Measurements from ENCODE around the gene PPIL3. TPM values are rescaled to one million over a fixed set of nuclear protein-coding genes. Genes with fewer than 3 reads are reported as not detected.

The PPIL3 gene
- total RNA-seq: 42.4 TPM
- polyA plus RNA-seq (ENCODE audit: insufficient read depth in 1 of 8, insufficient read length in 8 of 8, low replicate concordance in 1 of 8): 10 to 100 TPM; 26.1 to 76.0 (median 41.5) TPM
- long read RNA-seq, donor 1, partial matches to known transcripts: 0 of 2 reads
- long read RNA-seq, donor 1, other reads (novel, unspliced or antisense): 0 of 2 reads
- long read RNA-seq, donor 2: 0 reads
- long read RNA-seq, donor 3, partial matches to known transcripts: 0 of 3 reads
- long read RNA-seq, donor 3, other reads (novel, unspliced or antisense): 0 of 3 reads
- long read RNA-seq, donor 4, partial matches to known transcripts: 0 of 12 reads
- long read RNA-seq, donor 4, other reads (novel, unspliced or antisense): 6 of 12 reads
- long read RNA-seq, donor 5, transcript PPIL3-202 (7 exons, 1,194 nt): major isoform, 8 of 32 reads
- long read RNA-seq, donor 5, partial matches to known transcripts: 0 of 32 reads
- long read RNA-seq, donor 5, other reads (novel, unspliced or antisense): 19 of 32 reads
- long read RNA-seq, donor 6, transcript PPIL3-209 (3 exons, 589 nt): minor isoform, 5 of 33 reads
- long read RNA-seq, donor 6, transcript PPIL3-202 (7 exons, 1,194 nt): major isoform, 7 of 33 reads
- long read RNA-seq, donor 6, transcript PPIL3-205 (7 exons, 756 nt): minor isoform, 5 of 33 reads
- long read RNA-seq, donor 6, partial matches to known transcripts: 0 of 33 reads
- long read RNA-seq, donor 6, other reads (novel, unspliced or antisense): 15 of 33 reads
- long read RNA-seq, donor 7, transcript PPIL3-202 (7 exons, 1,194 nt): major isoform, 7 of 46 reads
- long read RNA-seq, donor 7, partial matches to known transcripts: 26 of 46 reads
- long read RNA-seq, donor 7, other reads (novel, unspliced or antisense): 10 of 46 reads
- long read RNA-seq, donor 8, partial matches to known transcripts: 0 of 15 reads
- long read RNA-seq, donor 8, other reads (novel, unspliced or antisense): 6 of 15 reads
- long read RNA-seq, donor 9, partial matches to known transcripts: 18 of 28 reads
- long read RNA-seq, donor 9, other reads (novel, unspliced or antisense): 6 of 28 reads
- long read RNA-seq, donor 10, transcript PPIL3-209 (3 exons, 589 nt): major isoform, 5 of 32 reads
- long read RNA-seq, donor 10, partial matches to known transcripts: 0 of 32 reads
- long read RNA-seq, donor 10, other reads (novel, unspliced or antisense): 17 of 32 reads
- long read RNA-seq, donor 11, partial matches to known transcripts: 0 of 7 reads
- long read RNA-seq, donor 11, other reads (novel, unspliced or antisense): 0 of 7 reads

GRCh38 chr2:200888704-200889625, at the start of gene PPIL3, which contains the start of gene NIF3L1:
Gene PPIL3, minus strand, starts transcription at chr2:200889077. Its CDS starts 1,462 bp downstream, at chr2:200887615.
Gene NIF3L1, plus strand, starts transcription at chr2:200889371. Its CDS starts 2,573 bp downstream, at chr2:200891944.
- Histone ChIP-seq H3K36me3 (ENCODE audit: control insufficient read depth, insufficient read depth, low read length) (peaks cover 14% of the 10 kb centered on the region), H3K4me3 (ENCODE audit: low read length) (peak within 1 kb of the TSS; percentile 63), H3K27ac (ENCODE audit: low read length) (peak within 1 kb of the TSS; percentile 96), H3K9me3 (replicated peaks; ENCODE audit: control insufficient read depth, low read depth, low read length) (no peaks in the 10 kb centered on the region), H3K27me3 (ENCODE audit: control insufficient read depth, insufficient read depth, low read length) (no peaks in the 10 kb centered on the region), H3K4me1 (ENCODE audit: control insufficient read depth, insufficient read depth, low read length) (peaks cover 12% of the 10 kb centered on the region)
- peak; percentile 99 for DNase-seq
- WGBS (ENCODE audit: insufficient coverage): 0% methylated on average over 34 of the region's 50 CpGs

- Histone ChIP-seq H3K27me3 (ENCODE audit: control insufficient read depth, insufficient read depth, low read length) (no peaks in the 10 kb centered on the region), H3K27ac (ENCODE audit: low read length) (no peak overlapping the region), H3K4me3 (ENCODE audit: low read length) (no peak overlapping the region), H3K9me3 (replicated peaks; ENCODE audit: control insufficient read depth, low read depth, low read length) (no peaks in the 10 kb centered on the region), H3K36me3 (ENCODE audit: control insufficient read depth, insufficient read depth, low read length) (peaks cover 35% of the 10 kb centered on the region), H3K4me1 (ENCODE audit: control insufficient read depth, insufficient read depth, low read length) (no peaks in the 10 kb centered on the region)
- WGBS (ENCODE audit: insufficient coverage): no CpG with 5 or more reads among the region's 3 CpGs
- no peak for DNase-seq
Observed at GRCh38 chr2:200930947-200931626, 42.2 kb upstream of the PPIL3 start.

GRCh38 chr2:200929334-200930249, 40.7 kb upstream of the PPIL3 start:
- no peaks in the 10 kb centered on the region for H3K9me3 ChIP-seq (replicated peaks; ENCODE audit: control insufficient read depth, low read depth, low read length)
- peaks cover 38% of the 10 kb centered on the region for H3K36me3 ChIP-seq (ENCODE audit: control insufficient read depth, insufficient read depth, low read length)

GRCh38 chr2:200922439-200922838, 33.6 kb upstream of the PPIL3 start:
- no CpG with 5 or more reads among the region's 6 CpGs for WGBS (ENCODE audit: insufficient coverage)
- Histone ChIP-seq H3K9me3 (replicated peaks; ENCODE audit: control insufficient read depth, low read depth, low read length) (no peaks in the 10 kb centered on the region), H3K4me3 (ENCODE audit: low read length) (no peak overlapping the region), H3K36me3 (ENCODE audit: control insufficient read depth, insufficient read depth, low read length) (peaks cover 41% of the 10 kb centered on the region), H3K4me1 (ENCODE audit: control insufficient read depth, insufficient read depth, low read length) (no peaks in the 10 kb centered on the region), H3K27me3 (ENCODE audit: control insufficient read depth, insufficient read depth, low read length) (no peaks in the 10 kb centered on the region), H3K27ac (ENCODE audit: low read length) (no peak overlapping the region)
- no peak for DNase-seq

More at GRCh38 chr2:200929334-200930249, 40.7 kb upstream of the PPIL3 start:
- Histone ChIP-seq H3K27ac (ENCODE audit: low read length) (no peak overlapping the region), H3K4me1 (ENCODE audit: control insufficient read depth, insufficient read depth, low read length) (no peaks in the 10 kb centered on the region), H3K27me3 (ENCODE audit: control insufficient read depth, insufficient read depth, low read length) (no peaks in the 10 kb centered on the region), H3K4me3 (ENCODE audit: low read length) (no peak overlapping the region)
- 100% methylated on average over 2 of the region's 2 CpGs for WGBS (ENCODE audit: insufficient coverage)
- DNase-seq: no peak

- no peak for DNase-seq
Observed at GRCh38 chr2:200913654-200914053, 24.8 kb upstream of the PPIL3 start.

GRCh38 chr2:200909958-200910357, 21.1 kb upstream of the PPIL3 start:
- Histone ChIP-seq H3K27me3 (ENCODE audit: control insufficient read depth, insufficient read depth, low read length) (no peaks in the 10 kb centered on the region), H3K36me3 (ENCODE audit: control insufficient read depth, insufficient read depth, low read length) (peaks cover 36% of the 10 kb centered on the region), H3K27ac (ENCODE audit: low read length) (no peak overlapping the region), H3K4me1 (ENCODE audit: control insufficient read depth, insufficient read depth, low read length) (no peaks in the 10 kb centered on the region), H3K4me3 (ENCODE audit: low read length) (no peak overlapping the region), H3K9me3 (replicated peaks; ENCODE audit: control insufficient read depth, low read depth, low read length) (no peaks in the 10 kb centered on the region)
- no peak for DNase-seq
- WGBS (ENCODE audit: insufficient coverage): 92% methylated on average over 2 of the region's 4 CpGs

More at GRCh38 chr2:200913654-200914053, 24.8 kb upstream of the PPIL3 start:
- Histone ChIP-seq H3K9me3 (replicated peaks; ENCODE audit: control insufficient read depth, low read depth, low read length) (no peaks in the 10 kb centered on the region), H3K4me1 (ENCODE audit: control insufficient read depth, insufficient read depth, low read length) (no peaks in the 10 kb centered on the region), H3K36me3 (ENCODE audit: control insufficient read depth, insufficient read depth, low read length) (peaks cover 47% of the 10 kb centered on the region), H3K4me3 (ENCODE audit: low read length) (no peak overlapping the region), H3K27ac (ENCODE audit: low read length) (no peak overlapping the region), H3K27me3 (ENCODE audit: control insufficient read depth, insufficient read depth, low read length) (no peaks in the 10 kb centered on the region)

- peak; percentile 69 for DNase-seq
- Histone ChIP-seq H3K4me3 (ENCODE audit: low read length) (no peak overlapping the region), H3K4me1 (ENCODE audit: control insufficient read depth, insufficient read depth, low read length) (no peaks in the 10 kb centered on the region), H3K36me3 (ENCODE audit: control insufficient read depth, insufficient read depth, low read length) (peaks cover 28% of the 10 kb centered on the region), H3K9me3 (replicated peaks; ENCODE audit: control insufficient read depth, low read depth, low read length) (no peaks in the 10 kb centered on the region), H3K27ac (ENCODE audit: low read length) (no peak overlapping the region), H3K27me3 (ENCODE audit: control insufficient read depth, insufficient read depth, low read length) (no peaks in the 10 kb centered on the region)
- WGBS (ENCODE audit: insufficient coverage): no CpG with 5 or more reads among the region's 2 CpGs
Observed at GRCh38 chr2:200905618-200906296, 16.9 kb upstream of the PPIL3 start.
